Psoas muscle (tissue), 8 donors: ENCODE measurements around the gene MROH2A. TPM values are rescaled to one million over a fixed set of nuclear protein-coding genes. Genes with fewer than 3 reads are reported as not detected.

Source experiments
- ATAC-seq, 4 donors: fragments of 200-7000 bp; cut with Tn5 transposase; one replicate each; pipeline ENCODE4 v1.9.1; 2020; ENCODE audit warnings: moderate library complexity in 3 of 4, mild to moderate bottlenecking in 2 of 4
- DNase-seq, 2 donors: peaks; one replicate each; pipeline ENCODE4 v3.0.0-alpha.2; 2020
- H3K27ac ChIP-seq: fragments of 200-600 bp; one replicate; pipeline ENCODE4 v1.8.0; 2022
- H3K27me3 ChIP-seq, 3 donors: fragments of 200-600 bp in 1 of 3; one replicate each; pipeline versions ENCODE4 v1.6.1 to v1.8.0; 2013 to 2022; ENCODE audit warnings: low read length in 2 of 3, mild to moderate bottlenecking in 2 of 3, moderate library complexity in 1 of 3; ENCODE audit not compliant: insufficient read depth in 3 of 3
- H3K36me3 ChIP-seq, 2 donors: fragments of 200-600 bp in 1 of 2; one replicate each; pipeline versions ENCODE4 v1.6.1 to v1.8.0; 2013 to 2022; ENCODE audit warnings: low read depth in 1 of 2, mild to moderate bottlenecking in 1 of 2, moderate library complexity in 1 of 2; ENCODE audit not compliant: insufficient read depth in 1 of 2
- H3K4me1 ChIP-seq: fragments of 200-600 bp; one replicate; pipeline ENCODE4 v1.8.0; 2022
- H3K4me3 ChIP-seq: fragments of 200-600 bp; one replicate; pipeline ENCODE4 v1.8.0; 2022; ENCODE audit warnings: mild to moderate bottlenecking
- H3K9me3 ChIP-seq: fragments of 200-600 bp; one replicate; pipeline ENCODE4 v1.8.0; 2022
- WGBS, 3 donors: extraction: QIAGEN DNeasy Blood & Tissue Kit; methylation state at CpG; one replicate each; pipeline versions ENCODE4 v1.1.6 to v1.1.7; 2013; 5-methylcytosine and 5-hydroxymethylcytosine counted together
- intact Hi-C, 2 donors: fragments of 100-400 bp; cut with DNase I; formaldehyde crosslinking; loops; one replicate each; pipeline versions ENCODE4 v1.11.0 to v1.14.2; 2022
- polyA plus RNA-seq, 3 donors: library from polyadenylated mRNA; stranded (reverse); fragments of 200-250 nt; gene quantifications; one replicate each; pipeline ENCODE4 v1.2.3, GENCODE V29; 2013
- total RNA-seq, 4 donors: library from RNA; stranded (reverse); fragmentation: NEBNext Ultra II Directional in 2 of 4; extraction: Animal tissue kit (Norgen Biotek cat#: 25700) in 2 of 4; gene quantifications; one replicate each; pipeline versions ENCODE4 v1.2.1 to v1.2.4, GENCODE V29; 2021 to 2023
- TF ChIP-seq, protein P1 (sequence below): fragments of 200-600 bp; IDR thresholded peaks from one replicate; pipeline ENCODE4 v1.8.0; 2022; ENCODE audit warnings: antibody characterized with exemption
- donor health status: healthy with polysubstance abuse.
- donor health status: DM: no; HTN: no; CAD: no; lungs with moderate emphysema.
- donor health status: Bipolar disorder and iron deficiency.
- donor health status: healthy.
- donor health status: DM: yes; HTN: yes; CAD: no.
- donor health status: DM: no; HTN: no; CAD: no.
- donor health status: DM: no; HTN: no; CAD: no.
- donor health status: DM: yes; HTN: yes; CAD: no.

MROH2A gene
- total and polyA plus RNA-seq, 7 donors: not detected

DNA sequence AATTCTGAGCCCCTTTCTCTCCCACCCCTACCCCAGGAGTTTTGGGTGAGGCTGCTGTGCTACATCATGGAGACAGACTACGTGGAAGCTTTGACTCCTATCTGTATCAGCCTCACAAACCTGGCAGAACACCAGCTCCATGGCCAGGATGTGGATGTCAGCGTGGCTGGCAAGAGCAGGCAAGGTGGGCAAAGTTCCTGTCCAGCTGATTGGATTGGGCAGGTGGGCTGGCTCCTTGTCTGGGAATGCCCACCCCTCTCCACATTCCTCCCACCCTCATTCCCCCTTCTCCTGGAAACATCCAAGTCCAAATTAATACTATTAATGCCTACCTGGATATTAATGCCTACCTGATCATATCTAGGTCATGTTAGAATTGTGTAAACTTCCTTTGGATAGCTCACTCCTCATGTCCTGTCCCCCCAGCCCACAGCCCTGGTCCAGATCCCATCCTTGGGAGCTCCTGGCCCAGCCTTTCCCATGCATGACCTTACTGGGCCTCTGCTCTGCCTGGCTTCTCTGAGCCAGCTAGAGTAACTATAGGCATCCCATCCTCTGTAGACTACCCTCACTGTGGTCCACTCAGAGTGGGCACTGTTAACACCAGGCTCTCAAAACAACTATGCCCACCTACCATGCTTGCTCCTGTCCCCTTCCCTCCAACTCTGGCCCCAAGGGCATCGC is 24.1 kb downstream of the MROH2A start:
- intact Hi-C loops: no loop called here
- no peak for DNase-seq
- 66 to 70% (median 68%) methylated on average over 3 of the region's 3 CpGs for WGBS, 3 donors

DNA sequence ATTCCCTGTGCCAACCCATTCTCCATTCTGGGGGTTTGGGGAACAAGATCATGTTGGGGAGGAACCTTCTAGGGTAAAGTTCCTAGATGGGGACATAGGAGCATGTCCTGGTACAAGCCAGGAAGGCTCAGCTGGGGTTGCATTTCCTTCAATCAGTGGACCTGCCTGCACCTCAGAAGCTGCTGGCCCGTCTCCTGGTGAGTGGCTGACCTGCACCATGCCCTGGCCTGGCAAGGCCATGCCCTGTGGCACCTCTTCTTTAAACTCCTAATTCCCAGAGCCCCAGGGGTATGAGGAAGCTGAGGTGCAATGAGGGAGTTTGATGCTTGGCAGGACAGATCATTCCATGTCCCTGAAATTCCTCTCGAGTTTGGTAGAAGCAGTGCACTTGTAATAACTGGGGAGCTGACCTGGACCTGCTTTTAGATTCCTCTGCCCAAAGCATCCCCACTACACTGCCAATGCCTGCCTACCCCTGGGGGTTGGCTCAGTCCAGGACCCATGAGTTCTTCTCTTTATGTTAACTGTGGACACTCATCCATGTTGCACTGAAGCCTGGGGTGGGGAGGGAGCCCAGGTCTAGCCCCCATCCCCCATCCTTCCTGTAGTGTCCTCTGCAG is 25.3 kb downstream of the MROH2A start:
- Histone ChIP-seq H3K36me3 (no peaks in the 10 kb centered on the region), H3K27me3 (no peaks in the 10 kb centered on the region), H3K9me3 (no peaks in the 10 kb centered on the region), H3K27ac (no peak overlapping the region), H3K4me1 (no peaks in the 10 kb centered on the region), H3K4me3 (no peak overlapping the region)
- ATAC-seq: no peak
- intact Hi-C loops: no loop called here
- no peak for DNase-seq
- TF ChIP-seq, protein P1, sequence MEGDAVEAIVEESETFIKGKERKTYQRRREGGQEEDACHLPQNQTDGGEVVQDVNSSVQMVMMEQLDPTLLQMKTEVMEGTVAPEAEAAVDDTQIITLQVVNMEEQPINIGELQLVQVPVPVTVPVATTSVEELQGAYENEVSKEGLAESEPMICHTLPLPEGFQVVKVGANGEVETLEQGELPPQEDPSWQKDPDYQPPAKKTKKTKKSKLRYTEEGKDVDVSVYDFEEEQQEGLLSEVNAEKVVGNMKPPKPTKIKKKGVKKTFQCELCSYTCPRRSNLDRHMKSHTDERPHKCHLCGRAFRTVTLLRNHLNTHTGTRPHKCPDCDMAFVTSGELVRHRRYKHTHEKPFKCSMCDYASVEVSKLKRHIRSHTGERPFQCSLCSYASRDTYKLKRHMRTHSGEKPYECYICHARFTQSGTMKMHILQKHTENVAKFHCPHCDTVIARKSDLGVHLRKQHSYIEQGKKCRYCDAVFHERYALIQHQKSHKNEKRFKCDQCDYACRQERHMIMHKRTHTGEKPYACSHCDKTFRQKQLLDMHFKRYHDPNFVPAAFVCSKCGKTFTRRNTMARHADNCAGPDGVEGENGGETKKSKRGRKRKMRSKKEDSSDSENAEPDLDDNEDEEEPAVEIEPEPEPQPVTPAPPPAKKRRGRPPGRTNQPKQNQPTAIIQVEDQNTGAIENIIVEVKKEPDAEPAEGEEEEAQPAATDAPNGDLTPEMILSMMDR: no peak
- 61 to 63% (median 62%) methylated on average over 2 of the region's 2 CpGs for WGBS, 3 donors

More for the DNA sequence above, 24.1 kb downstream of the MROH2A start:
- no peak overlapping the region for H3K4me3 ChIP-seq
- H3K4me1 ChIP-seq: no peaks in the 10 kb centered on the region
- H3K9me3 ChIP-seq: no peaks in the 10 kb centered on the region
- H3K27me3 ChIP-seq: no peaks in the 10 kb centered on the region
- no peaks in the 10 kb centered on the region for H3K36me3 ChIP-seq
- H3K27ac ChIP-seq: no peak overlapping the region
- TF ChIP-seq, protein P1: no peak
- no peak for ATAC-seq

DNA sequence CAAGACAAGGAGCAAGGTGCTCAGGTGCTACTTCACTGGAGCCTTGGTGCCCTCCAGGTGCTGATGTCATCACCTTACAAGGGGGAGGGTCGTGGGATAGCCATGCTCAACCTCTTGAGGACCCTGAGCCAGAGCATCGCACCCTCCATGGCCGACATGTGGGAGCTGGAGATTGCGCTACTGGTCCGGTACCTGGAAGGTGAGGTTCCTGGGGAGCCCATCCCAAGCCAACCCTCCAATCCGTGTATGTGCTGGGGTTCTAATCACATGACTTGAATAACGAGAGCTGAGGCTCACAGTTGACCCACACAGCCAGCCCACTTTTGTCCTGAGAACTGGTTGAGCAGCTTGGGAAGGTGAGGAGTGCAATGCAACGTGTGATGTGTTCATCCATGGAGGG is 25.9 kb downstream of the MROH2A start:
- H3K36me3 ChIP-seq: no peaks in the 10 kb centered on the region
- DNase-seq (no peak), ATAC-seq (no peak)
- no peaks in the 10 kb centered on the region for H3K4me1 ChIP-seq
- H3K4me3 ChIP-seq: no peak overlapping the region
- no peak overlapping the region for H3K27ac ChIP-seq
- no peaks in the 10 kb centered on the region for H3K9me3 ChIP-seq
- 60 to 76% (median 65%) methylated on average over 8 of the region's 8 CpGs for WGBS, 3 donors
- TF ChIP-seq, protein P1: no peak
- intact Hi-C loops: no loop called here
- peaks cover 0 to 3% (median 0%) of the 10 kb centered on the region in 3 donors for H3K27me3 ChIP-seq

DNA sequence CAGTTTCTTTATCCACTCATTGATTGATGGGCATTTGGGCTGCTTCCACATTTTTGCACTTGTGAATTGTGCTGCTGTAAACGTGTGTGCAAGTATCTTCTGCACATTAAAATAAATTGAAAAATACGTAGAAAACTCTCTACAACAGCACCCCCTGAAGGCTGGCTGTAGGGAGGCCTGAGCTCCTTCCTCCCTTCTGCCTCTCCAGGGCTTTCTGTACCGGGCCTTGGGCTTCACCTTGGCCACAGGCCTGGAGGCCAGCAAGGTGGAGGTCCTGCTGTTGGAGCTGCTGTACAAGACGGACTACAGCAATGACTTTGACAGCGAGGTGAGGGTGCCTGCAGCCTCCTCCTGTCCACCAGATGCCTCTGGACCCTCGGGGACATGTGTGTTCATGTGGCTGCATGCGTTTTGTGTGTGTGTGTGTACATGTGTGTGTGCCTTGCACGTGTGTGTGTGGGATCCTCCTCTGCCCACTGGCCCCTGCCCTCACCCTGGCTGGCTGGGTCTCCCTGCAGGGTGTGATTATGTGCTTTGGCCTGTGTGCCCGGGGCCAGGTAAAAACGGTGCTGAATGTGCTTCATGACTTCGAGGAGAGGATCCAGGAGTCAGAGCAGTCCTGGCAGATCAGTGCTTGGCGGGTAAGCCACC is 29.2 kb downstream of the MROH2A start:
- DNase-seq (no peak), ATAC-seq (no peak)
- Histone ChIP-seq H3K36me3 (no peaks in the 10 kb centered on the region), H3K4me3 (no peak overlapping the region), H3K27me3 (peaks cover 0 to 3% (median 0%) of the 10 kb centered on the region in 3 donors), H3K4me1 (no peaks in the 10 kb centered on the region), H3K9me3 (no peaks in the 10 kb centered on the region), H3K27ac (no peak overlapping the region)
- WGBS, 3 donors: 67 to 71% (median 68%) methylated on average over 12 of the region's 12 CpGs
- TF ChIP-seq, protein P1: no peak
- intact Hi-C loops: no loop called here
